GM12878 (cell line): Measurements from ENCODE around the gene ADGRL2. TPM values are rescaled to one million over a fixed set of nuclear protein-coding genes. Genes with fewer than 3 reads are reported as not detected.

ENCODE experiments used
- ATAC-seq: fragments of 200-7000 bp; cut with Tn5 transposase; 3 replicates; pipeline ENCODE4 v1.9.1; 2020; ENCODE audit warnings: mild to moderate bottlenecking, moderate library complexity
- BruUV-seq: library from RNA; stranded (reverse); fragments of 400-500 nt; replicated peaks from 2 replicates; lab custom pipeline; 2021; lab: Mats Ljungman, UMichigan
- CTCF ChIA-PET: fragments of 300-600 bp; sonication (Branson Sonifier 250); formaldehyde crosslinking; extraction: SDS; loops from one replicate; lab custom pipeline; 2021; ENCODE audit warnings: inconsistent platforms; lab: Yijun Ruan, JAX
- POLR2A ChIA-PET: fragments of 350-600 bp; formaldehyde crosslinking; extraction: SDS; loops from one replicate; lab custom pipeline; 2021; ENCODE audit warnings: inconsistent platforms; lab: Charles Lee
- RAD21 ChIA-PET: fragments of 300-600 bp; sonication (Branson Sonifier 250); formaldehyde crosslinking; loops from one replicate; lab custom pipeline; 2023; ENCODE audit warnings: antibody characterized with exemption; ENCODE audit not compliant: unreplicated experiment; lab: Charles Lee
- SMC1A ChIA-PET: fragments of 300-600 bp; sonication (Branson Sonifier 250); formaldehyde crosslinking; loops from one replicate; lab custom pipeline; 2023; ENCODE audit not compliant: unreplicated experiment, uncharacterized antibody; lab: Charles Lee
- DNase-seq: peaks from one replicate; pipeline ENCODE4 v3.0.0-alpha.2; 2011; ENCODE audit warnings: low read depth, low spot score
- FAIRE-seq: peaks from 3 replicates; lab custom pipeline; 2011; peaks lifted over from hg19 to GRCh38; lab: Jason Lieb, UNC
- H2AFZ ChIP-seq: 2 replicates; pipeline ENCODE4 v1.6.0; 2011; ENCODE audit warnings: low read depth, low read length, control low read depth; ENCODE audit not compliant: control insufficient read depth
- H3K27ac ChIP-seq: 2 replicates; pipeline ENCODE4 v1.5.1; 2011; ENCODE audit warnings: control low read depth; ENCODE audit not compliant: control insufficient read depth, insufficient read depth
- H3K27me3 ChIP-seq, 2 experiments: replicated peaks in 1 of 2; 2 replicates each; pipeline versions ENCODE4 v1.6.0 to v1.6.1; 2011; ENCODE audit warnings: low read length in 1 of 2; ENCODE audit not compliant: control insufficient read depth in 2 of 2, insufficient read depth in 2 of 2
- H3K36me3 ChIP-seq, 2 experiments: 2 replicates each; pipeline ENCODE4 v1.5.1; 2011; ENCODE audit warnings: low read length in 1 of 2; ENCODE audit not compliant: control insufficient read depth in 2 of 2, insufficient read depth in 2 of 2
- H3K4me1 ChIP-seq: 2 replicates; pipeline ENCODE4 v1.6.1; 2011; ENCODE audit warnings: mild to moderate bottlenecking, low read length, moderate library complexity, mixed read lengths; ENCODE audit not compliant: control insufficient read depth, insufficient read depth
- H3K4me2 ChIP-seq: 2 replicates; pipeline ENCODE4 v1.6.0; 2011; ENCODE audit warnings: control low read depth; ENCODE audit not compliant: control insufficient read depth, insufficient read depth
- H3K4me3 ChIP-seq: fragments of 200-600 bp; sonication (generic); 2 replicates; pipeline ENCODE4 v1.5.1; 2016
- H3K79me2 ChIP-seq: 2 replicates; pipeline ENCODE4 v1.6.0; 2011; ENCODE audit warnings: low read length; ENCODE audit not compliant: control insufficient read depth, insufficient read depth
- H3K9ac ChIP-seq: 2 replicates; pipeline ENCODE4 v1.8.0; 2011; ENCODE audit warnings: low read length, control low read depth, mixed read lengths; ENCODE audit not compliant: control insufficient read depth, insufficient read depth
- H3K9me3 ChIP-seq: replicated peaks from 3 replicates; pipeline ENCODE4 v1.5.1; 2011; ENCODE audit warnings: mild to moderate bottlenecking, low read length; ENCODE audit not compliant: control insufficient read depth, insufficient read depth
- H4K20me1 ChIP-seq: 2 replicates; pipeline ENCODE4 v1.6.0; 2011; ENCODE audit not compliant: control insufficient read depth, insufficient read depth
- BACH1 ChIP-seq: fragments of 450-650 bp; IDR thresholded peaks from 2 replicates; pipeline ENCODE4 v1.6.1; 2017; ENCODE audit warnings: mild to moderate bottlenecking, borderline replicate concordance
- EZH2 ChIP-seq: IDR thresholded peaks from 2 replicates; pipeline ENCODE4 v1.6.1; 2012; ENCODE audit warnings: low read depth, mild to moderate bottlenecking, control low read depth, inconsistent platforms, low read length, borderline replicate concordance; ENCODE audit not compliant: control insufficient read depth
- PAX8 ChIP-seq: fragments of 450-650 bp; IDR thresholded peaks from 2 replicates; pipeline ENCODE4 v1.6.1; 2017; ENCODE audit warnings: mild to moderate bottlenecking, moderate library complexity
- SMAD1 ChIP-seq: fragments of 450-650 bp; IDR thresholded peaks from 2 replicates; pipeline ENCODE4 v1.6.1; 2018; ENCODE audit warnings: mild to moderate bottlenecking, low read depth; ENCODE audit not compliant: partially characterized antibody
- SP1 ChIP-seq: IDR thresholded peaks from one replicate; pipeline ENCODE4 v1.6.1; 2011; ENCODE audit warnings: low read depth, low read length
- TBL1XR1 ChIP-seq: IDR thresholded peaks from 2 replicates; pipeline ENCODE4 v1.6.1; 2012; ENCODE audit warnings: low read depth, low read length, improper control_type of control experiment
- ZNF384 ChIP-seq: IDR thresholded peaks from 2 replicates; pipeline ENCODE4 v1.6.1; 2012; ENCODE audit warnings: low read depth, mild to moderate bottlenecking, low read length, improper control_type of control experiment, borderline replicate concordance
- WGBS: methylation state at CpG from one replicate; pipeline ENCODE4 v1.1.6; 2016; ENCODE audit warnings: low lambda C conversion rate; ENCODE audit not compliant: insufficient replicate concordance, insufficient coverage; ENCODE audit errors: missing lambda C conversion rate; 5-methylcytosine and 5-hydroxymethylcytosine counted together
- in situ Hi-C: fragments of 300-500 bp; cut with MboI; formaldehyde crosslinking; loops from 9 replicates; pipeline ENCODE4 v1.14.3; 2018; ENCODE audit warnings: mixed read lengths
- intact Hi-C: fragments of 100-400 bp; cut with micrococcal nuclease; formaldehyde crosslinking; loops from one replicate; pipeline ENCODE4 v1.14.2; 2022; ENCODE audit not compliant: unreplicated experiment
- polyA plus RNA-seq, 11 experiments: library from polyadenylated mRNA; depleted of rRNA in 4 of 11; unstranded in 6 of 11; stranded (reverse) in 5 of 11; fragments of >200 nt; fragmentation: Nextera tagmentation in 4 of 11; fragmentation: Illumina TruSeq in 1 of 11; extraction: Ambion mirVana in 4 of 11; extraction: Trizol in 1 of 11; gene quantifications; 1 replicate in 1 of 11; 2 replicates in 10 of 11; pipeline versions ENCODE4 v1.2.1 to v1.2.3, GENCODE V29; 2011 to 2016; ENCODE audit warnings: inconsistent platforms in 2 of 11, missing spikeins in 2 of 11, low read depth in 1 of 11
- total RNA-seq, 4 experiments: library from RNA; depleted of rRNA in 3 of 4; stranded (reverse); fragments of >200 nt in 3 of 4; fragmentation: Illumina TruSeq in 1 of 4; extraction: Trizol in 1 of 4; gene quantifications; 2 replicates each; pipeline versions ENCODE4 v1.2.1 to v1.2.3, GENCODE V29; 2013 to 2021
- TF ChIP-seq, protein P1 (sequence below): fragments of 450-650 bp; formaldehyde crosslinking; IDR thresholded peaks from 2 replicates; pipeline ENCODE4 v1.4.0; 2020; ENCODE audit warnings: mild to moderate bottlenecking, moderate library complexity
- TF ChIP-seq, protein P2 (sequence below): IDR thresholded peaks from 2 replicates; pipeline ENCODE4 v1.6.1; 2011; ENCODE audit warnings: low read depth, mild to moderate bottlenecking, low read length, moderate library complexity, borderline replicate concordance; ENCODE audit errors: extremely low read depth

ADGRL2 gene
- total and polyA plus RNA-seq, 10 of the 15 experiments (the other 5 are each of a cell fraction or from before 2014, with no cell fraction given): 0.03 to 13.6 (median 0.21) TPM

GRCh38 chr1:81823082-81823481 is 22.3 kb downstream of the ADGRL2 start (continued):
- TF ChIP-seq, protein P1, sequence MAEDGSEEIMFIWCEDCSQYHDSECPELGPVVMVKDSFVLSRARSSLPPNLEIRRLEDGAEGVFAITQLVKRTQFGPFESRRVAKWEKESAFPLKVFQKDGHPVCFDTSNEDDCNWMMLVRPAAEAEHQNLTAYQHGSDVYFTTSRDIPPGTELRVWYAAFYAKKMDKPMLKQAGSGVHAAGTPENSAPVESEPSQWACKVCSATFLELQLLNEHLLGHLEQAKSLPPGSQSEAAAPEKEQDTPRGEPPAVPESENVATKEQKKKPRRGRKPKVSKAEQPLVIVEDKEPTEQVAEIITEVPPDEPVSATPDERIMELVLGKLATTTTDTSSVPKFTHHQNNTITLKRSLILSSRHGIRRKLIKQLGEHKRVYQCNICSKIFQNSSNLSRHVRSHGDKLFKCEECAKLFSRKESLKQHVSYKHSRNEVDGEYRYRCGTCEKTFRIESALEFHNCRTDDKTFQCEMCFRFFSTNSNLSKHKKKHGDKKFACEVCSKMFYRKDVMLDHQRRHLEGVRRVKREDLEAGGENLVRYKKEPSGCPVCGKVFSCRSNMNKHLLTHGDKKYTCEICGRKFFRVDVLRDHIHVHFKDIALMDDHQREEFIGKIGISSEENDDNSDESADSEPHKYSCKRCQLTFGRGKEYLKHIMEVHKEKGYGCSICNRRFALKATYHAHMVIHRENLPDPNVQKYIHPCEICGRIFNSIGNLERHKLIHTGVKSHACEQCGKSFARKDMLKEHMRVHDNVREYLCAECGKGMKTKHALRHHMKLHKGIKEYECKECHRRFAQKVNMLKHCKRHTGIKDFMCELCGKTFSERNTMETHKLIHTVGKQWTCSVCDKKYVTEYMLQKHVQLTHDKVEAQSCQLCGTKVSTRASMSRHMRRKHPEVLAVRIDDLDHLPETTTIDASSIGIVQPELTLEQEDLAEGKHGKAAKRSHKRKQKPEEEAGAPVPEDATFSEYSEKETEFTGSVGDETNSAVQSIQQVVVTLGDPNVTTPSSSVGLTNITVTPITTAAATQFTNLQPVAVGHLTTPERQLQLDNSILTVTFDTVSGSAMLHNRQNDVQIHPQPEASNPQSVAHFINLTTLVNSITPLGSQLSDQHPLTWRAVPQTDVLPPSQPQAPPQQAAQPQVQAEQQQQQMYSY: no peak
- TF ChIP-seq SP1: no peak
- TF ChIP-seq BACH1: no peak
- TF ChIP-seq TBL1XR1: no peak

DNA sequence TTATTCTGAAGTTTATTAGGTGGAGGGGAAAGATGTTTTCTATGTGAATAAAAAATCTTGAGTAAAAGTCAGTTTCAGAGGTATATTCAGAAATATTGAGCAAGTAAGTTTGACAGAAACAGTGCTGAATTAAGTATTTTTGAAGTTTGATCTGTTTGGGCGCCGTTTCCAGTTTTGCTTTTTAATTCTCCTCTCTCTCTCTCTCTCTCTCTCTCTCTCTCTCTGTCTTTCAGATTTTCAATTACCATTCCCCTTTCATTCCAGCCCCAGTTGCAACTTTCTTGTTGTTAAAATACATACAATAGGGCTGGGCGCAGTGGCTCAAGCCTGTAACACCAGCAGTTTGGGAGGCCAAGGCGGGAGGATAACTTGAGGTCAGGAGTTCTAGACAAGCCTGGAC is 24.0 kb downstream of the ADGRL2 start:
- ATAC-seq: no peak
- RAD21 ChIA-PET: no interaction called here
- Histone ChIP-seq H4K20me1 (no peaks in the 10 kb centered on the region), H3K9me3 (no peaks in the 10 kb centered on the region), H3K4me1 (no peaks in the 10 kb centered on the region), H2AFZ (no peak overlapping the region), H3K4me3 (no peak overlapping the region), H3K27ac (no peak overlapping the region), H3K9ac (no peak overlapping the region), H3K27me3 (no peaks in the 10 kb centered on the region; a peak in 1 of 4 replicates), H3K79me2 (no peaks in the 10 kb centered on the region), H3K4me2 (no peak overlapping the region), H3K36me3 (no peaks in the 10 kb centered on the region)
- TF ChIP-seq SMAD1 (no peak), EZH2 (no peak), ZNF384 (no peak), PAX8 (no peak)
- TF ChIP-seq, protein P2, sequence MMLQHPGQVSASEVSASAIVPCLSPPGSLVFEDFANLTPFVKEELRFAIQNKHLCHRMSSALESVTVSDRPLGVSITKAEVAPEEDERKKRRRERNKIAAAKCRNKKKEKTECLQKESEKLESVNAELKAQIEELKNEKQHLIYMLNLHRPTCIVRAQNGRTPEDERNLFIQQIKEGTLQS: no peak
- in situ Hi-C loops: no loop called here
- 20% methylated on average over 4 of the region's 4 CpGs for WGBS
- CTCF ChIA-PET: no interaction called here
- no peak for FAIRE-seq
- POLR2A ChIA-PET: no interaction called here
- no peak for DNase-seq
- intact Hi-C loops: no loop called here
- no TSS peak for BruUV-seq
- SMC1A ChIA-PET: interaction anchor here (1.0 kb wide), 1 partner anchor 8 kb away, joined by 4 read pairs; no protein-coding TSS in a partner anchor
